ENCODE data around the gene YWHAE. TPM values are rescaled to one million over a fixed set of nuclear protein-coding genes. Genes with fewer than 3 reads are reported as not detected.

YWHAE gene
- total RNA-seq, 1 experiment from 2014 or later: 1,282 TPM

DNA sequence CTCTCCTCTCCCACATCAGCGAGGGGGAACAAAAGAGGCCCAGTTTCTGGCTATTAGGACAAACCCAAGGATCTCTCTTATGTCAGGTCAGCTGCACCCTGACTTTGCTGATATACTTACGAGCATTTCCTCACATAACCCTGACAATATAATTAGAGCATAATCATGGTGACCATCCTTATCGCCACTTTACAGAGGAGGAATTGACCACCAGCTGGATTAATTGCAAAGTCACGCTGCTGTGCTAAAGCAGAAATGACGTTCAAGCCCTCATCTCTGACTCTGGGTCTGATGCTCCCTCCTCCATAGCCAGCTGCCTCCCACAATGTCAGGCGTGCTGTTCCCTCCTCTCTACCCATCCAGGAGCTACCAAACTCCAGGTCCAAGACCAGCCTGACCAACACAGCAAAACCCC, 78.0 kb downstream of the YWHAE start:
- no peak overlapping the region for H3K27ac Mint-ChIP-seq
- no peak overlapping the region for H3K4ac ChIP-seq (ENCODE audit: low read depth, low read length)
- no peak overlapping the region for H3T11ph ChIP-seq (ENCODE audit: low read length)
- H3K27me3 Mint-ChIP-seq (ENCODE audit: low read depth): peaks cover 27% of the 10 kb centered on the region
- no peak overlapping the region for H2BK15ac ChIP-seq (ENCODE audit: low read depth, low read length)
- H3K56ac ChIP-seq (ENCODE audit: insufficient read length, low read depth, low read length): no peak overlapping the region
- H3K14ac ChIP-seq (ENCODE audit: insufficient read depth, low read length): no peak overlapping the region
- no peak overlapping the region for H3K23ac ChIP-seq (ENCODE audit: insufficient read length, low read depth, low read length)
- no peak overlapping the region for H4K8ac ChIP-seq (replicated peaks; ENCODE audit: insufficient read length, low read depth, low read length)
- no peak overlapping the region for H2BK5ac ChIP-seq (ENCODE audit: insufficient read length, low read length)
- H3K9ac ChIP-seq (ENCODE audit: extremely low read depth, insufficient read length, low read length): no peak overlapping the region
- no peak overlapping the region for H3K4me2 ChIP-seq (ENCODE audit: insufficient read depth, insufficient read length, low read length)
- no peaks in the 10 kb centered on the region for H3K23me2 ChIP-seq (ENCODE audit: insufficient read length, low read depth, low read length, poor library complexity, severe bottlenecking)
- H3K4me1 Mint-ChIP-seq: no peaks in the 10 kb centered on the region
- no peak overlapping the region for H2BK120ac ChIP-seq (ENCODE audit: low read depth, low read length, poor library complexity, severe bottlenecking)
- no peaks in the 10 kb centered on the region for H3K4me1 ChIP-seq (ENCODE audit: insufficient read depth, low read length)
- no peak overlapping the region for H4K5ac ChIP-seq (ENCODE audit: insufficient read length, low read depth, low read length)
- H3K18ac ChIP-seq (ENCODE audit: insufficient read length, low read depth, low read length): no peak overlapping the region
- no peaks in the 10 kb centered on the region for H4K20me1 ChIP-seq (ENCODE audit: control insufficient read depth, insufficient read depth, insufficient read length)
- WGBS (ENCODE audit: extremely low coverage, insufficient read length, low lambda C conversion rate): no CpG with 5 or more reads among the region's 6 CpGs
- no peak overlapping the region for H2AFZ ChIP-seq (ENCODE audit: low read length)
- DNase-seq: no peak
- H3K27ac ChIP-seq (ENCODE audit: insufficient read length, low read depth, low read length): no peak overlapping the region
- no peaks in the 10 kb centered on the region for H3K79me2 ChIP-seq (ENCODE audit: insufficient read depth, low read length)
- no peaks in the 10 kb centered on the region for H3K36me3 Mint-ChIP-seq (ENCODE audit: insufficient read depth in 1 of 3, low read depth in 3 of 3)
- no peaks in the 10 kb centered on the region for H3K9me3 Mint-ChIP-seq
- H2BK12ac ChIP-seq (ENCODE audit: insufficient read length, low read depth, low read length): no peak overlapping the region
- H4K91ac ChIP-seq (ENCODE audit: insufficient read length, low read depth, low read length): no peak overlapping the region
- no peak overlapping the region for H3K4me3 Mint-ChIP-seq
- no peak overlapping the region for H2BK20ac ChIP-seq (ENCODE audit: low read depth, low read length, poor library complexity, severe bottlenecking)
- no peaks in the 10 kb centered on the region for H3K9me3 ChIP-seq (ENCODE audit: control insufficient read depth, low read depth, low read length)
- H3K27me3 ChIP-seq (ENCODE audit: insufficient read depth, low read length): no peaks in the 10 kb centered on the region
- no peak overlapping the region for H2AK5ac ChIP-seq (ENCODE audit: insufficient read length, low read length)
- TF ChIP-seq, protein P1, sequence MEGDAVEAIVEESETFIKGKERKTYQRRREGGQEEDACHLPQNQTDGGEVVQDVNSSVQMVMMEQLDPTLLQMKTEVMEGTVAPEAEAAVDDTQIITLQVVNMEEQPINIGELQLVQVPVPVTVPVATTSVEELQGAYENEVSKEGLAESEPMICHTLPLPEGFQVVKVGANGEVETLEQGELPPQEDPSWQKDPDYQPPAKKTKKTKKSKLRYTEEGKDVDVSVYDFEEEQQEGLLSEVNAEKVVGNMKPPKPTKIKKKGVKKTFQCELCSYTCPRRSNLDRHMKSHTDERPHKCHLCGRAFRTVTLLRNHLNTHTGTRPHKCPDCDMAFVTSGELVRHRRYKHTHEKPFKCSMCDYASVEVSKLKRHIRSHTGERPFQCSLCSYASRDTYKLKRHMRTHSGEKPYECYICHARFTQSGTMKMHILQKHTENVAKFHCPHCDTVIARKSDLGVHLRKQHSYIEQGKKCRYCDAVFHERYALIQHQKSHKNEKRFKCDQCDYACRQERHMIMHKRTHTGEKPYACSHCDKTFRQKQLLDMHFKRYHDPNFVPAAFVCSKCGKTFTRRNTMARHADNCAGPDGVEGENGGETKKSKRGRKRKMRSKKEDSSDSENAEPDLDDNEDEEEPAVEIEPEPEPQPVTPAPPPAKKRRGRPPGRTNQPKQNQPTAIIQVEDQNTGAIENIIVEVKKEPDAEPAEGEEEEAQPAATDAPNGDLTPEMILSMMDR (conservative IDR thresholded peaks at IDR 0.05): no peak
- no peaks in the 10 kb centered on the region for H3K79me1 ChIP-seq (ENCODE audit: insufficient read depth, low read depth, low read length, poor library complexity, severe bottlenecking)

All from H9 (cell line).